Adrenal gland (tissue), 12 donors: Measurements from ENCODE around the gene PXDN. TPM values are rescaled to one million over a fixed set of nuclear protein-coding genes. Genes with fewer than 3 reads are reported as not detected.

ENCODE experiments used
- DNase-seq, 7 donors: peaks; one replicate each; pipeline ENCODE4 v3.0.0-alpha.2; 2019 to 2020
- H3K27ac ChIP-seq, 5 donors: fragments of 200-600 bp; sonication (generic) in 4 of 5; 1 replicate in 3 of 5; 2 replicates in 2 of 5; pipeline versions ENCODE4 v1.5.1 to v1.8.0; 2016 to 2020; ENCODE audit warnings: mild to moderate bottlenecking in 1 of 5
- H3K27me3 ChIP-seq: fragments of 200-600 bp; 2 replicates; pipeline ENCODE4 v1.8.0; 2021
- H3K36me3 ChIP-seq, 2 donors: fragments of 200-600 bp; replicated peaks in 1 of 2; 1 replicate in 1 of 2; 2 replicates in 1 of 2; pipeline versions ENCODE4 v1.5.1 to v1.8.0; 2018 to 2022
- H3K4me1 ChIP-seq, 2 donors: fragments of 200-600 bp; replicated peaks in 1 of 2; 1 replicate in 1 of 2; 2 replicates in 1 of 2; pipeline versions ENCODE4 v1.5.1 to v1.8.0; 2018 to 2021
- H3K4me3 ChIP-seq, 4 donors: fragments of 200-600 bp; sonication (generic) in 3 of 4; one replicate each; pipeline ENCODE4 v1.5.1; 2016 to 2018
- H3K9me3 ChIP-seq, 3 donors: fragments of 200-600 bp; sonication (generic) in 1 of 3; replicated peaks in 1 of 3; 1 replicate in 2 of 3; 2 replicates in 1 of 3; pipeline versions ENCODE4 v1.5.1 to v1.8.0; 2016 to 2021
- POLR2A ChIP-seq, 2 donors: fragments of 450-650 bp; IDR thresholded peaks; one replicate each; pipeline ENCODE4 v1.6.1; 2017; ENCODE audit warnings: antibody characterized with exemption in 2 of 2, mild to moderate bottlenecking in 2 of 2, moderate library complexity in 1 of 2
- WGBS, 4 donors: extraction: QIAGEN DNeasy Blood & Tissue Kit in 2 of 4; methylation state at CpG; one replicate each; pipeline versions ENCODE4 v1.1.5 to v1.1.7; 2013 to 2017; 5-methylcytosine and 5-hydroxymethylcytosine counted together
- intact Hi-C, 2 donors: fragments of 100-400 bp; cut with DNase I; formaldehyde crosslinking; loops; one replicate each; pipeline versions ENCODE4 v1.14.1 to v1.15.0; 2022 to 2023
- polyA plus RNA-seq, 3 donors: library from polyadenylated mRNA; stranded (reverse); fragments of 200-250 nt in 2 of 3; fragments of 350-450 nt in 1 of 3; fragmentation: Illumina TruSeq in 1 of 3; extraction: RNeasy Lipid Tissue Mini Kit (QIAGEN cat#74804) in 1 of 3; gene quantifications; one replicate each; pipeline ENCODE4 v1.2.3, GENCODE V29; 2013 to 2014
- total RNA-seq, 9 donors: library from RNA; depleted of rRNA in 4 of 9; stranded (reverse); fragments of >200 nt in 4 of 9; fragments of 120-200 nt in 1 of 9; fragmentation: NEBNext Ultra II Directional in 1 of 9; extraction: Animal tissue kit (Norgen Biotek cat#: 25700) in 1 of 9; gene quantifications; one replicate each; pipeline versions ENCODE4 v1.1.0 to v1.2.4, GENCODE V29; 2013 to 2023
- TF ChIP-seq, protein P1 (sequence below), 6 experiments: fragments of 450-650 bp in 4 of 6; fragments of 200-600 bp in 2 of 6; sonication (generic) in 1 of 6; IDR thresholded peaks; 1 replicate in 5 of 6; 2 replicates in 1 of 6; pipeline versions ENCODE4 v1.5.1 to v1.8.0; 2016 to 2021; ENCODE audit warnings: antibody characterized with exemption in 6 of 6, mild to moderate bottlenecking in 2 of 6, moderate library complexity in 1 of 6
- donor health status: healthy with polysubstance abuse.
- donor health status: Bipolar disorder and iron deficiency.
- donor health status: DM: yes; HTN: yes; CAD: no.
- donor health status: DM: no; HTN: no; CAD: no.
- donor health status: DM: no; HTN: no; CAD: no.
- donor health status: DM: yes; HTN: yes; CAD: no.

The PXDN gene
- total and polyA plus RNA-seq, 12 donors, result 8.5 to 39.5 (median 22.1) TPM

DNA sequence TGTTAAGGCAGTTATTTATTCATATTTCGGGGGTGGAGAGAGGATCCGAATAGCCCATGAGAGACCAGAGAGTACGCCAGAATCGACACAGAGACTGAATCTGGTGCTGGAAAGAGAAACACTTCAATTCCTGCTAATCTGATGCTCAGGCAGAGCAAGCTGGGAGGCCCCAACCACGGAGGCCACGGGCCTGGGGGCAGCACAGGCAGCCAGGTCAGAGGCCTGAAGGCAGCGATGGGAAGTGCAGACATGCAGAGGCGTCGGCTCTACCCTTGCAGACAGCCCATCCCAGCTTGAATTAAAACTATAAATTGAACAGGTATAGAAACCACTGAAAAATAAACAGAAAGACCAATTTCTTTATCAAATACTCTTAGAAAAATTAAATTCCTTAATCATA lies 50.6 kb downstream of the PXDN start:
- Histone ChIP-seq H3K27me3 (no peaks in the 10 kb centered on the region), H3K27ac (no peak overlapping the region), H3K36me3 (no peaks in the 10 kb centered on the region), H3K4me3 (no peak overlapping the region), H3K9me3 (no peaks in the 10 kb centered on the region), H3K4me1 (no peaks in the 10 kb centered on the region)
- 63 to 75% (median 68%) methylated on average over 9 of the region's 9 CpGs for WGBS, 4 donors
- DNase-seq, result no peak
- intact Hi-C loops, result no loop called here
- TF ChIP-seq POLR2A (IDR thresholded peaks at IDR 0.05), result no peak
- TF ChIP-seq, protein P1, sequence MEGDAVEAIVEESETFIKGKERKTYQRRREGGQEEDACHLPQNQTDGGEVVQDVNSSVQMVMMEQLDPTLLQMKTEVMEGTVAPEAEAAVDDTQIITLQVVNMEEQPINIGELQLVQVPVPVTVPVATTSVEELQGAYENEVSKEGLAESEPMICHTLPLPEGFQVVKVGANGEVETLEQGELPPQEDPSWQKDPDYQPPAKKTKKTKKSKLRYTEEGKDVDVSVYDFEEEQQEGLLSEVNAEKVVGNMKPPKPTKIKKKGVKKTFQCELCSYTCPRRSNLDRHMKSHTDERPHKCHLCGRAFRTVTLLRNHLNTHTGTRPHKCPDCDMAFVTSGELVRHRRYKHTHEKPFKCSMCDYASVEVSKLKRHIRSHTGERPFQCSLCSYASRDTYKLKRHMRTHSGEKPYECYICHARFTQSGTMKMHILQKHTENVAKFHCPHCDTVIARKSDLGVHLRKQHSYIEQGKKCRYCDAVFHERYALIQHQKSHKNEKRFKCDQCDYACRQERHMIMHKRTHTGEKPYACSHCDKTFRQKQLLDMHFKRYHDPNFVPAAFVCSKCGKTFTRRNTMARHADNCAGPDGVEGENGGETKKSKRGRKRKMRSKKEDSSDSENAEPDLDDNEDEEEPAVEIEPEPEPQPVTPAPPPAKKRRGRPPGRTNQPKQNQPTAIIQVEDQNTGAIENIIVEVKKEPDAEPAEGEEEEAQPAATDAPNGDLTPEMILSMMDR (IDR thresholded peaks at IDR 0.05), result no peak

DNA sequence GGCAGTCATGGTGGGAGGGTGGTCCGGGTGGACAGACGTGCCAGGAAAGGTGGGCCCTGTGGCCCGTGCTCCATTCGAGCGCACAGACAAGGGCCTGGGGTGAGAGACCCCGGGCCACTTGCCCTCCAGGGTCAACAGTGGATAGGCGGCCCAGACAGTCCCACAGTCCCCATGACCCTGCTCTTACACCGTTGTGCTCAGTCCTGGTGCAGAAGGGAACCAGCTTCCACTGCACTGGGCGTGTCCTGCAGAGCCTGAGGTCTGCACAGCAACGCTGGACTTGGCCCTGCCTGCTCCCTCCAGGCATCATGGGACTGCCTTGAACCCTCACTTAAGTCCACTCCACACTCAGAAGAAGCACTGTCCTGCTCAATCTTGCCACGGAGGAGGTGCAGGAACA lies 52.0 kb downstream of the PXDN start:
- Histone ChIP-seq H3K27me3 (no peaks in the 10 kb centered on the region), H3K36me3 (no peaks in the 10 kb centered on the region), H3K4me1 (no peaks in the 10 kb centered on the region), H3K27ac (no peak overlapping the region), H3K9me3 (no peaks in the 10 kb centered on the region), H3K4me3 (no peak overlapping the region)
- 74 to 88% (median 84%) methylated on average over 9 to 11 of the region's 11 CpGs for WGBS, 4 donors
- TF ChIP-seq POLR2A (IDR thresholded peaks at IDR 0.05), result no peak
- TF ChIP-seq, protein P1 (IDR thresholded peaks at IDR 0.05), result no peak
- intact Hi-C loops, result no loop called here
- DNase-seq, result no peak

DNA sequence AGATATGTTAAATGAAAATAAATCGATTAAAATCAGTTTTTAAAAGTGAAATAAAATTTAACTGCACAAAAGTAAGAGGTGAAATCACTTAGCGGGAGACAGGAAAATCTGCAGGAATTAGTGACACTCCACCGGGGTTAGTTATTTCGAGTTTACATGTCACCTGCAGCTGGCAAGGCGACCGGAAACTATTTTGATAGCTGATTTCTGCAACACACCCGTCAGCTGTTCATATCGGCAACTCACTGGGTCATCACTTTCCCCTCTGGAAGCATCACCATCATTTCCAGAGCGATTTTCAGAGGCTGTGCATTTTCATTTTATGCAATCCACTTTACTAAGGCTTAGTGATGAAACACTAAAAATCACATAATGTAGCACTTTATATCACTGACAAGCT lies 52.9 kb downstream of the PXDN start:
- Histone ChIP-seq H3K9me3 (no peaks in the 10 kb centered on the region), H3K27me3 (no peaks in the 10 kb centered on the region), H3K36me3 (no peaks in the 10 kb centered on the region), H3K4me1 (no peaks in the 10 kb centered on the region), H3K27ac (no peak overlapping the region), H3K4me3 (no peak overlapping the region)
- WGBS, 4 donors, result 80 to 83% (median 82%) methylated on average over 9 of the region's 9 CpGs
- no peak for TF ChIP-seq POLR2A (IDR thresholded peaks at IDR 0.05)
- TF ChIP-seq, protein P1 (IDR thresholded peaks at IDR 0.05), result no peak
- intact Hi-C loops, result no loop called here
- no peak for DNase-seq

DNA sequence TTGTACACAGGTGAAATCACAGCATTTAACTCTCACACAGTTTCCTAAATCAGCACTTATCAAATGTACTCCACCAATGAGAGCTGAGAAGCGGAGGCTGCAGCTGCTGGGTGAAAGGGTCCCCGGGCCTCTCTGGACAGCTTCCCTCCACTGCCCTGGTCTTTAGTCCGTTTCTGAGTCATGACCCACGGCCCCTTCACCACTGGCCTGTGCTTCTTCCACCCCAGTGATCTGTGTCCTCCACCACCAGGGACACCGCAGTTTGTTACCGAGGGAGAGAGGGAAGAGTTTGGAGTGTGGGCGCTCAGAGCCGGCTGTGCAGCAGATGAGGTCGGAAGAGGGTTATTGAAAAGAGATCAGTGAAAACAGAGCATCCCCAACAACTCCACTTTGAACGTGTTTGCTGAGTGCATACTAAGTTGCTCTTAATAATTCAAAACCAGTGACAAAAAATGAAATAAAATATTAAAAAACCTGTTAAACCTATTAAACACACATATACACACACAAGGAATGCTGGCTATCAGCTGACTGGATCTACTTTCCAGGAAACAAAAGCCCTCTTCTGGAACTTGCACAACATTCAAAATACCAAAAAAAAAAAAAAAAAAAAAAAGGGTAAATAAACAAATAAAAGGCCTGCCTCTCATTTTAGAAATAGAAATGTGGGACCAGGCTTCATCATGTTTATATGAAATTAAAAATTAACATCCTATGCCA lies 54.1 kb downstream of the PXDN start:
- 70 to 76% (median 73%) methylated on average over 10 of the region's 10 CpGs for WGBS, 4 donors
- no peaks in the 10 kb centered on the region for H3K9me3 ChIP-seq
- no peak for DNase-seq
- no peaks in the 10 kb centered on the region for H3K36me3 ChIP-seq
- H3K27ac ChIP-seq, result no peak overlapping the region
- no peak overlapping the region for H3K4me3 ChIP-seq
- TF ChIP-seq, protein P1 (IDR thresholded peaks at IDR 0.05), result no peak
- TF ChIP-seq POLR2A (IDR thresholded peaks at IDR 0.05), result no peak
- H3K4me1 ChIP-seq, result no peaks in the 10 kb centered on the region
- no peaks in the 10 kb centered on the region for H3K27me3 ChIP-seq
- intact Hi-C loops, result no loop called here
